ENCODE data around the gene DSTN. TPM values are rescaled to one million over a fixed set of nuclear protein-coding genes. Genes with fewer than 3 reads are reported as not detected.

DSTN gene
- total RNA-seq, 1 donor from 2014 or later, result 149 TPM

- DNase-seq (ENCODE audit: low read depth) (no peak), FAIRE-seq (no peak)
- H3K36me3 ChIP-seq (ENCODE audit: control insufficient read depth, insufficient read depth, low read length), result peaks cover 24% of the 10 kb centered on the region
Measured at GRCh38 chr20:17642404-17643269, 72.8 kb downstream of the DSTN start.

GRCh38 chr20:17643531-17644188 is 73.8 kb downstream of the DSTN start:
- DNase-seq (ENCODE audit: low read depth) (no peak), FAIRE-seq (no peak)
- Histone ChIP-seq H3K27me3 (ENCODE audit: control insufficient read depth, insufficient read depth, low read length) (no peaks in the 10 kb centered on the region), H3K4me3 (ENCODE audit: low read depth, low read length) (no peak overlapping the region), H3K36me3 (ENCODE audit: control insufficient read depth, insufficient read depth, low read length) (peaks cover 21% of the 10 kb centered on the region)
- TF ChIP-seq CTCF (IDR thresholded peaks at IDR 0.05; ENCODE audit: insufficient read depth, low read length, severe bottlenecking), result no peak

More at GRCh38 chr20:17642404-17643269, 72.8 kb downstream of the DSTN start:
- no peaks in the 10 kb centered on the region for H3K27me3 ChIP-seq (ENCODE audit: control insufficient read depth, insufficient read depth, low read length)
- no peak overlapping the region for H3K4me3 ChIP-seq (ENCODE audit: low read depth, low read length)
- no peak for TF ChIP-seq CTCF (IDR thresholded peaks at IDR 0.05; ENCODE audit: insufficient read depth, low read length, severe bottlenecking)

GRCh38 chr20:17644451-17644850 is 74.6 kb downstream of the DSTN start:
- Histone ChIP-seq H3K36me3 (ENCODE audit: control insufficient read depth, insufficient read depth, low read length) (peaks cover 17% of the 10 kb centered on the region), H3K27me3 (ENCODE audit: control insufficient read depth, insufficient read depth, low read length) (no peaks in the 10 kb centered on the region), H3K4me3 (ENCODE audit: low read depth, low read length) (no peak overlapping the region)
- FAIRE-seq (no peak), DNase-seq (ENCODE audit: low read depth) (no peak)
- no peak for TF ChIP-seq CTCF (IDR thresholded peaks at IDR 0.05; ENCODE audit: insufficient read depth, low read length, severe bottlenecking)

- H3K4me3 ChIP-seq (ENCODE audit: low read depth, low read length), result no peak overlapping the region
- DNase-seq (ENCODE audit: low read depth) (no peak), FAIRE-seq (no peak)
Measured at GRCh38 chr20:17645010-17645409, 75.1 kb downstream of the DSTN start.

GRCh38 chr20:17645546-17646208 is 75.8 kb downstream of the DSTN start:
- TF ChIP-seq CTCF (IDR thresholded peaks at IDR 0.05; ENCODE audit: insufficient read depth, low read length, severe bottlenecking), result no peak
- Histone ChIP-seq H3K4me3 (ENCODE audit: low read depth, low read length) (no peak overlapping the region), H3K36me3 (ENCODE audit: control insufficient read depth, insufficient read depth, low read length) (peaks cover 16% of the 10 kb centered on the region), H3K27me3 (ENCODE audit: control insufficient read depth, insufficient read depth, low read length) (no peaks in the 10 kb centered on the region)
- FAIRE-seq (no peak), DNase-seq (ENCODE audit: low read depth) (no peak)

More at GRCh38 chr20:17645010-17645409, 75.1 kb downstream of the DSTN start:
- TF ChIP-seq CTCF (IDR thresholded peaks at IDR 0.05; ENCODE audit: insufficient read depth, low read length, severe bottlenecking), result no peak
- Histone ChIP-seq H3K36me3 (ENCODE audit: control insufficient read depth, insufficient read depth, low read length) (peaks cover 18% of the 10 kb centered on the region), H3K27me3 (ENCODE audit: control insufficient read depth, insufficient read depth, low read length) (no peaks in the 10 kb centered on the region)
